ENCODE measurements around the gene SLC9B1.
"Not testable (repeated sequence)": the region's sequence is repeated elsewhere in the genome, so short reads cannot be mapped to it uniquely, and the experiment has no call there.

SLC9B1 gene

DNA sequence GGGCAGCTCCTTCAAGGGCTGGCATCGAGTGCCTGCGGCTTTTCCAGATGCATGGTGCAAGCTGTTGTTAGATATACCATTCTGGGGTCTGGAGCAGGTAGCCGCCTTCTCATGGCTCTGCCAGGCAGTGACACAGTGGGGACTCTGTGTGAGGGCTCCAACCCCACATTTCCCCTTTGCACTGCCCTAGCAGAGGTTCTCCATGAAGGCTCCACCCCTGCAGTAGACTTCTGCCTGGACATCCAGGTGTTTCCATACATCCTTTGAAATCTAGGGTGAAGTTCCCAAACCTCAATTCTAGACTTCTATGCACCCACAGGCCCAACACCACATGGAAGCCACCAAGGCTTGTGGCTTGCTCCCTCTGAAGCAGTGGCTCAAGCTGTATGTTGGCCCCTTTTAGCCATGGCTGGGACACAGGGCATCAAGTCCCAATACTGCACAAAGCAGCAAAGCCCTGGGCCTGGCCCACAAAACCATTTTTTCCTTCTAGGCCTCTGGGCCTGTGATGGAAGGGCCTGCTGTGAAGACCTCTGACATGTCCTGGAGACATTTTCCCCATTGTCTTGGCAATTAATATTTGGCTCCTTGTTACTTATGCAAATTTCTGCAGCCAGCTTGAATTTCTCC lies 141.9 kb downstream of the SLC9B1 start:
- not testable (repeated sequence) for DNase-seq

DNA sequence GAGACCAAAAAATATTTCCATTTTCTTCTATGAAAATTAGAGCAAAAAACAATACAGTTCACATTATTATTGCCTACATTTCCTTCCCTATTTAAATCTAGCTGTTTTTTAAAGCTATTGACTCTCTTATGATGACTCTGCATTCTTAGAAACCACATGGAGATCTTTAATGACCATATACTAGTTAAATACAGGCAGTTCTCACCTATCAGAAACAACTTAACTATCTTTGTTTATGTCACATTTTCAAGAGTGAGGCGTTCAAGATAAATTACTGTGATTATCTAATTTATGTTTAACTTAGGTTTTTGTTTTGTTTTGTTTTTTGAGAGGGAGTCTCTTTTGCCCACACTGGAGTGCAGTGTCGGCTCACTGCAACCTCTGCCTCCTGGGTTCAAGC lies 147.7 kb downstream of the SLC9B1 start:
- DNase-seq = no peak

GRCh38 chr4:102869569-102870197 lies 149.8 kb downstream of the SLC9B1 start:
- no peak for DNase-seq

DNA sequence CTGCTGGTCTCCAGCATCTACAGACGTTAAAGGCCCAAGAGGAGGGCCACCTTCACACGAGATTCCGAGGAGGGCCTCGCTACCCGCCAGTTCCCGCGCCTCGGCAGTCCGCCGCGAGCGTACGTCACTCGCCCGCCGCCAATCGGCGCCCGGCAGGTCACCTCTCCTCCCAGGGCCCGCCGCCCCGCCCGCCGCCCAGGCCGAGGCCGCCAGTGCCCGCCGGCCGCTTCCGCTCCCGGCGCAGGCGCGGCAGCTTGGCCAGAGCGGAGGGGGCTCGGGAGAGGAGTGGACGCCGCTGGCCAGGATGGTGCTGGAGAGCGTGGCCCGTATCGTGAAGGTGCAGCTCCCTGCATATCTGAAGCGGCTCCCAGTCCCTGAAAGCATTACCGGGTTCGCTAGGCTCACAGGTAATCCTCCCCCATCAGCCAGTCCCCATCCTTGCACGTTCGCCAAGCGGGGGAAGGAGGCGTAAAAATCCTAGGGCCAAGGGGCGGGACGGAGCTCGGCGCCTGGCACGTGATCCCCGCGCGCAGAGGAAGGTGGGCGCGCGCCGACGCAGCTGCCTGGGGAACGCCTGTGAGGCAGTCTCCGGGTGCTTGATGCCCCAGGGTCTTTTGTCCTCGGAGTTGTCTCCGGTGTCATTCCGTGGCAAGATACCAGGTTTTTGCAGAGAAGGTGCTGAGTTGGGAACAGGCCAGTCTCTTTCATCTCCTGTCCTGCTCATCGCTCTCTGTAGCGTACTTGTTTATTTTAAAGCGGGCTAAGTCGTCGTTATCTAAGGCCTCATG lies 150.5 kb downstream of the SLC9B1 start, which contains the start of gene CISD2:
Gene CISD2, plus strand, starts transcription at position 212 of the 788 bp plus-strand sequence. Its CDS starts 93 bp downstream, at position 305.
- peak; percentile 84 for DNase-seq

GRCh38 chr4:102868153-102868780 lies 151.2 kb downstream of the SLC9B1 start:
- no peak for DNase-seq

- DNase-seq = no peak
Measured at GRCh38 chr4:102867278-102868152, 152.0 kb downstream of the SLC9B1 start.

DNA sequence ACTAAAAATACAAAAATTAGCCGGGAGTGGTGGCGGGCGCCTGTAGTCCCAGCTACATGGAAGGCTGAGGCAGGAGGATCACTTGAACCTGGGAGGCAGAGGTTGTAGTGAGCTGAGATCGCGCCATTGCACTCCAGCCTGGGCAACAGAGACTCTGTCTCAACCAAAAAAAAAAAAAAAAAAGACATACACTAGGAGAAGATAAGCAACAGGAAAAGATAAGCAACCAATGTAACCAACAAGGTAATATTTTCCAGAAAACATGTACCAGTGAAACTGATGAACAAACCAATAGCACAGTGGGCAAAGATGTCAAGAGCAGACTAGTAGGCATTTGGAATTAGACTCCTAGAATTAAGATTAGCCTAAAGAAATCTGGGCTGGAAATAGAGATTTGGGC lies 154.2 kb downstream of the SLC9B1 start:
- not testable (repeated sequence) for DNase-seq

GRCh38 chr4:102862747-102863146 lies 156.8 kb downstream of the SLC9B1 start:
- no peak for DNase-seq

DNA sequence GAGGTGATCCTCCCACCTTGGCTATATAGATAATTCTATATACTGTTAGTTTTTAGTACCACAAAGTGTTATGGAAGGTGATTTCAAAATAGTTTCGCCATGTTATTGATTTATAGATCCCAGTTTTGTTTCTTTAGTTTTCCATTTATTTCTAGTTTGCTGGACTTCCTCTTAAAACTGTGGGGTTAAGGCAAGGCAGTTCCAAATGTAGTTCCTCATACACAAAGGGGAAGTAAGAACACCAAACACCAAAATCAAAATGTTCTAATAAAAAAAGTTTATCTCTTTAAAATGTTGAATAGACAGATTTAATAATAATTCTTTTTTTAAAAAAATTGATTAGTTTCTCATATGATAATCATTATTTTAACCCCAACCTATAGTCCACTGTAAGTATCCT lies 157.5 kb downstream of the SLC9B1 start:
- DNase-seq = no peak

GRCh38 chr4:102860611-102861324 lies 158.7 kb downstream of the SLC9B1 start:
- no peak for DNase-seq

DNA sequence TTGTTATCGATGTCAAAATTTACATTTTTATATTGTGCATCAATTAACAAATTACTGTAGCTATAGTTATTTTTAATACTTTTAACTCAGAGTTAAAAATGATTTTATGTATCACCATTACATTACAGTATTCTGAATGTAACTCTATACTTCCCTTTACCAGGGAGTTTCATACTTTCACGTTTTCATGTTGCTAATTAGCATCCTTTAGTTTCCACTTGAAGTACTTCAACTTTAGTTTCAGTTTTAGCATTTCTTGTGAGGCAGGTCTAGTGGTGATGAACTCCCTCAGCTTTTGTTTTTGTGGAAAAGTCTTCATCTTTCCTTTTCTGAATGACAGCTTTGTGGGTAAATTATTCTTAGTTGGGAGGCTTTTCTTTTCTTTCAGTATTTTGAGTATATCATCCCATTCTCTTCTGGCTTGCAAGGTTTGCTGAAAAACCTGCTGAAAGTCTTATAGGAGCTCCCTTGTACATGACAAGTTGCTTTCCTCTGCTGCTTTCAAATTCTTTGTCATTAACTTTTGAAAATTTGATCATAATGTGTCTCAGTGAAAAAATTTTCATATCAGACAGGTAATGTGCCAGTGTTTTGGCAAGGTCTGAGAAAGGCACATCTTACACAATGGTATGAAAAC lies 160.6 kb downstream of the SLC9B1 start:
- DNase-seq = no peak

Measured in activated effector memory CD4-positive, alpha-beta T cell treated with Interleukin-2 at 50 U/mL for 16 hours (primary cell).